Stimulated activated CD4-positive, alpha-beta T cell treated with anti-CD3 and anti-CD28 coated beads, Interleukin-4, amount 100 ng/mL, for 4 hours (primary cell): ENCODE measurements around the gene ATOH8.

Experiments
- DNase-seq, 2 experiments: peaks; one replicate each; pipeline ENCODE4 v3.0.0-alpha.2; 2020

The ATOH8 gene

GRCh38 chr2:85718885-85719492 lies 34.8 kb upstream of the ATOH8 start:
- DNase-seq = no peak

GRCh38 chr2:85719609-85720240 lies 34.1 kb upstream of the ATOH8 start:
- DNase-seq = no peak

GRCh38 chr2:85720533-85720932 lies 33.3 kb upstream of the ATOH8 start:
- no peak for DNase-seq

GRCh38 chr2:85721641-85722040 lies 32.1 kb upstream of the ATOH8 start:
- DNase-seq = no peak

GRCh38 chr2:85722519-85722918 lies 31.3 kb upstream of the ATOH8 start:
- no peak for DNase-seq

GRCh38 chr2:85723707-85724360 lies 30.0 kb upstream of the ATOH8 start:
- DNase-seq = no peak

GRCh38 chr2:85724731-85725181 lies 29.0 kb upstream of the ATOH8 start:
- no peak for DNase-seq

GRCh38 chr2:85725451-85725850 lies 28.3 kb upstream of the ATOH8 start:
- DNase-seq = no peak

GRCh38 chr2:85727798-85728197 lies 26.0 kb upstream of the ATOH8 start:
- no peak for DNase-seq

GRCh38 chr2:85728342-85728741 lies 25.4 kb upstream of the ATOH8 start:
- no peak for DNase-seq

- DNase-seq = peak; percentile 47 to 76
Measured at GRCh38 chr2:85728883-85729824, 24.6 kb upstream of the ATOH8 start.

- no peak for DNase-seq
Measured at GRCh38 chr2:85729825-85730510, 23.8 kb upstream of the ATOH8 start.

GRCh38 chr2:85730686-85731230 lies 23.0 kb upstream of the ATOH8 start:
- no peak for DNase-seq

GRCh38 chr2:85731606-85732005 lies 22.2 kb upstream of the ATOH8 start:
- no peak for DNase-seq

GRCh38 chr2:85732467-85733120 lies 21.2 kb upstream of the ATOH8 start:
- DNase-seq = no peak

- no peak for DNase-seq
Measured at GRCh38 chr2:85733121-85733960, 20.4 kb upstream of the ATOH8 start.

- no peak for DNase-seq
Measured at GRCh38 chr2:85734015-85734414, 19.8 kb upstream of the ATOH8 start.

GRCh38 chr2:85734942-85735608 lies 18.7 kb upstream of the ATOH8 start:
- no peak for DNase-seq

GRCh38 chr2:85735691-85736090 lies 18.1 kb upstream of the ATOH8 start:
- no peak for DNase-seq
